K562 (cell line): ENCODE data around the gene DKK1. TPM values are rescaled to one million over a fixed set of nuclear protein-coding genes. Genes with fewer than 3 reads are reported as not detected.

Source experiments
- ATAC-seq: fragments of 200-7000 bp; cut with Tn5 transposase; 3 replicates; pipeline ENCODE4 v1.9.1; 2020; ENCODE audit warnings: moderate library complexity
- BruUV-seq: library from RNA; stranded (reverse); fragments of 400-500 nt; replicated peaks from 2 replicates; lab custom pipeline; 2021; lab: Mats Ljungman, UMichigan
- CTCF ChIA-PET: fragments of 300-600 bp; formaldehyde crosslinking; extraction: SDS; loops from one replicate; lab custom pipeline; 2021; ENCODE audit warnings: low intra/inter-chr PET ratio; lab: Yijun Ruan, JAX
- POLR2A ChIA-PET: fragments of 300-600, 350-650 bp; sonication (Branson Sonifier 250); formaldehyde crosslinking; extraction: SDS; loops from one replicate; lab custom pipeline; 2021; ENCODE audit warnings: antibody characterized with exemption, inconsistent platforms; lab: Yijun Ruan, JAX
- DNase-seq, 4 experiments: peaks; one replicate each; pipeline versions ENCODE4 v3.0.0 to v3.0.0-alpha.2; 2011 to 2018; ENCODE audit warnings: low spot score in 3 of 4, mixed read lengths in 3 of 4; ENCODE audit errors: extremely low read depth in 1 of 4
- FAIRE-seq: peaks from 2 replicates; lab custom pipeline; 2011; peaks lifted over from hg19 to GRCh38; lab: Jason Lieb, UNC
- H2AFZ ChIP-seq: 2 replicates; pipeline ENCODE4 v1.6.0; 2011; ENCODE audit warnings: low read depth, low read length, control low read depth, inconsistent platforms
- H3K27ac ChIP-seq: fragments of 200-600 bp; 3 replicates; pipeline ENCODE4 v1.8.0; 2011; ENCODE audit warnings: low read depth, mild to moderate bottlenecking, control low read depth, inconsistent platforms, low read length, moderate library complexity, mixed read lengths; ENCODE audit errors: extremely low read depth
- H3K27me3 ChIP-seq, 2 experiments: fragments of 300-600 bp in 1 of 2; 2 replicates in 1 of 2; 3 replicates in 1 of 2; pipeline versions ENCODE4 v1.6.0 to v1.8.0; 2011; ENCODE audit warnings: inconsistent platforms in 2 of 2, low read length in 2 of 2, mild to moderate bottlenecking in 1 of 2, mixed read lengths in 1 of 2, moderate library complexity in 1 of 2; ENCODE audit not compliant: control insufficient read depth in 2 of 2, insufficient read depth in 2 of 2
- H3K36me3 ChIP-seq: fragments of 300-600 bp; 3 replicates; pipeline ENCODE4 v1.8.0; 2011; ENCODE audit warnings: mild to moderate bottlenecking, low read length, inconsistent platforms; ENCODE audit not compliant: control insufficient read depth, insufficient read depth
- H3K4me1 ChIP-seq, 2 experiments: fragments of 200-600 bp in 1 of 2; replicated peaks in 1 of 2; 2 replicates in 1 of 2; 3 replicates in 1 of 2; pipeline versions ENCODE4 v1.5.1 to v1.8.0; 2011; ENCODE audit warnings: inconsistent platforms in 2 of 2, low read length in 2 of 2, mild to moderate bottlenecking in 1 of 2, mixed read lengths in 1 of 2, moderate library complexity in 1 of 2; ENCODE audit not compliant: control insufficient read depth in 2 of 2, insufficient read depth in 2 of 2
- H3K4me2 ChIP-seq: 2 replicates; pipeline ENCODE4 v1.6.1; 2011; ENCODE audit warnings: low read length, control low read depth, inconsistent platforms, mixed read lengths; ENCODE audit not compliant: insufficient read depth
- H3K4me3 ChIP-seq: fragments of 200-600 bp; sonication (generic), shearing (Covaris generic); 2 replicates; pipeline ENCODE4 v1.5.1; 2016; ENCODE audit warnings: control low read depth, inconsistent platforms
- H3K79me2 ChIP-seq: fragments of 200-600 bp; 3 replicates; pipeline ENCODE4 v1.8.0; 2011; ENCODE audit warnings: low read length, inconsistent platforms; ENCODE audit not compliant: control insufficient read depth, insufficient read depth
- H3K9ac ChIP-seq, 2 experiments: 2 replicates each; pipeline versions ENCODE4 v1.6.0 to v1.6.1; 2011; ENCODE audit warnings: low read depth in 2 of 2, low read length in 2 of 2, control low read depth in 1 of 2, inconsistent platforms in 1 of 2, mild to moderate bottlenecking in 1 of 2, mixed read lengths in 1 of 2; ENCODE audit not compliant: insufficient read depth in 1 of 2
- H3K9me1 ChIP-seq: one replicate; pipeline ENCODE4 v1.6.0; 2011; ENCODE audit warnings: inconsistent platforms, mild to moderate bottlenecking, low read length, moderate library complexity; ENCODE audit not compliant: control insufficient read depth, insufficient read depth
- H3K9me3 ChIP-seq: replicated peaks from 2 replicates; pipeline ENCODE4 v1.5.1; 2011; ENCODE audit warnings: low read depth, low read length, inconsistent platforms; ENCODE audit not compliant: control insufficient read depth, insufficient read depth
- H4K20me1 ChIP-seq: replicated peaks from 2 replicates; pipeline ENCODE4 v1.6.1; 2011; ENCODE audit warnings: low read length, inconsistent platforms, mixed read lengths; ENCODE audit not compliant: control insufficient read depth, insufficient read depth
- PRPF4 ChIP-seq: fragments of 200-400 bp; formaldehyde crosslinking; IDR thresholded peaks from one replicate; pipeline ENCODE4 v1.6.1; 2017; ENCODE audit warnings: low read length, low read depth, mild to moderate bottlenecking; ENCODE audit not compliant: insufficient read depth, poor library complexity, severe bottlenecking
- ZNF79 ChIP-seq: fragments of 250-450 bp; sonication (Bioruptor Pico); IDR thresholded peaks from 2 replicates; pipeline ENCODE4 v1.4.0; 2020; ENCODE audit warnings: low read depth, mild to moderate bottlenecking, moderate library complexity
- WGBS: fragments of 100-300 bp; shearing (Covaris generic); methylation state at CpG from one replicate; pipeline ENCODE4 v1.1.6; 2016; ENCODE audit warnings: low coverage, mixed read lengths; ENCODE audit not compliant: insufficient coverage; ENCODE audit errors: missing lambda C conversion rate; 5-methylcytosine and 5-hydroxymethylcytosine counted together
- in situ Hi-C: fragments of 300-500 bp; cut with MboI; formaldehyde crosslinking; loops from 4 replicates; pipeline ENCODE4 v1.15.0; 2018; ENCODE audit warnings: inconsistent platforms, mixed read lengths
- intact Hi-C: fragments of 100-400 bp; cut with micrococcal nuclease; formaldehyde crosslinking; loops from 2 replicates; pipeline ENCODE4 v1.14.2; 2022
- polyA plus RNA-seq, 8 experiments: library from polyadenylated mRNA; depleted of rRNA in 4 of 8; stranded (reverse) in 5 of 8; unstranded in 3 of 8; fragments of >200 nt; fragmentation: Nextera tagmentation in 2 of 8; fragmentation: Illumina TruSeq in 1 of 8; extraction: Ambion mirVana in 2 of 8; extraction: Trizol in 1 of 8; gene quantifications; 2 replicates each; pipeline versions ENCODE4 v1.2.1 to v1.2.3, GENCODE V29; 2011 to 2014; ENCODE audit warnings: inconsistent platforms in 1 of 8, missing spikeins in 1 of 8
- total RNA-seq, 7 experiments: library from RNA; depleted of rRNA in 6 of 7; stranded (reverse); fragments of >200 nt in 6 of 7; fragmentation: Illumina TruSeq in 2 of 7; extraction: Trizol in 2 of 7; gene quantifications; 2 replicates each; pipeline versions ENCODE4 v1.2.1 to v1.2.3, GENCODE V29; 2011 to 2021; ENCODE audit warnings: low replicate concordance in 1 of 7
- TF ChIP-seq, protein P1 (sequence below): fragments of 250-450 bp; sonication (Bioruptor Pico); IDR thresholded peaks from 2 replicates; pipeline ENCODE4 v1.5.0; 2021
- TF ChIP-seq, protein P2 (sequence below): fragments of 250-450 bp; sonication (Bioruptor Pico); IDR thresholded peaks from 2 replicates; pipeline ENCODE4 v1.6.1; 2021; ENCODE audit warnings: mild to moderate bottlenecking
- TF ChIP-seq, protein P3 (sequence below): fragments of 450-650 bp; IDR thresholded peaks from 2 replicates; pipeline ENCODE4 v1.6.1; 2016
- TF ChIP-seq, protein P4 (sequence below): sonication (generic); formaldehyde crosslinking; IDR thresholded peaks from 2 replicates; pipeline ENCODE4 v1.5.0; 2020; ENCODE audit warnings: missing genetic modification reagents

Gene DKK1
- total and polyA plus RNA-seq, 9 of the 15 experiments (the other 6 are each of a cell fraction or from before 2014, with no cell fraction given): 0.13 TPM; not detected in 8

DNA sequence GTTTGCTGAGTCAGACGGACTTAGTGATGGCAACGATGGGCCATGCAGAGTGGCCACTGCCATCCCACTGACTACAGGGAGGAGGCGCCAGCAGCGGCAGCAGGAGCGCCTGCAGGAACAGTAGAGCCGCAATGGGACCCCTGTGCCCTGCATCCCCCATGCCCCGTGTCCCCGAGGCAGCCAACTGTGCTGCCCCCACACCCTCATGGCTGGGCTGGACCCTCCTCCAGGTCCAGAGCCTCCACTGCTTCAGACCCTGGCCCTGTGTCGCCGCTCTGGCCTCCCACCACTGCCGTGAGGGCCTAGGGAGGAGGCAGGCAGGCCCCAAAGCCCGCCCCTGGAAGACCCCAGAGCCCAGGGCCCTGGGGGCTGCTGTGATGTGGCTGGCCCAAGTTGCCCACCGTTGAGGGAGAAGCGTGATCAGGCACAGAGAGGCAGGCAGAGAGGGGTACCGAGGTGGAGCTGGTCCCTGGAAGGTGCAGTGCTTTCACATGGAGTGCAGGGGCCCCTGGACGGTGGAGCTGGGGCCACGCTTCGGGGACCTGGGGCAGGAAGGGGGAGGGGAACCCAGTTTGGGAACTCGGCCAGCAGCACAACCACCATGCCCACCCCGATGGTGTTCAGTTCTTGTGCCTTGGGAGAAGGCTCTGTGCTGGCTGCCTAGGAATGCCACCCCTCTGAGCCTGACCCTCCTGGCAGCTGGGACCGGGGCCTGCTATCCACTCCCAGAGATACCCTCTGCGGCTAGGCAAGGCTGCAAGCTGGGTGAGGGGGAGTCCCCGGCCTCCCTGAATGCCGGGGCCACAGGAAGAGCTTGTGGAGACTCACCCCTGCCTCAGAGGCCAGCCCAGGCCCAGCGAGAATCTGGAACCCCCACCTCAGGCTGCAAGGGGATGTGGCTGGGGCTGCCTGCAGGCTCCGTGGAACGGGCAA, 32.6 kb downstream of the DKK1 start:
- H3K4me3 ChIP-seq: no peak overlapping the region
- no peak overlapping the region for H3K4me2 ChIP-seq
- H2AFZ ChIP-seq: no peak overlapping the region
- H3K79me2 ChIP-seq: no peaks in the 10 kb centered on the region
- no peak overlapping the region for H3K27ac ChIP-seq
- CTCF ChIA-PET: no interaction called here
- no peaks in the 10 kb centered on the region for H3K27me3 ChIP-seq
- no TSS peak for BruUV-seq
- in situ Hi-C loops: no loop called here
- FAIRE-seq (no peak), DNase-seq (no peak)
- no peaks in the 10 kb centered on the region for H3K4me1 ChIP-seq
- H3K9me1 ChIP-seq: no peaks in the 10 kb centered on the region
- H3K9me3 ChIP-seq: no peaks in the 10 kb centered on the region; the same call in 1 of the 2 replicates
- H3K36me3 ChIP-seq: no peaks in the 10 kb centered on the region
- POLR2A ChIA-PET: no interaction called here
- TF ChIP-seq, protein P1, sequence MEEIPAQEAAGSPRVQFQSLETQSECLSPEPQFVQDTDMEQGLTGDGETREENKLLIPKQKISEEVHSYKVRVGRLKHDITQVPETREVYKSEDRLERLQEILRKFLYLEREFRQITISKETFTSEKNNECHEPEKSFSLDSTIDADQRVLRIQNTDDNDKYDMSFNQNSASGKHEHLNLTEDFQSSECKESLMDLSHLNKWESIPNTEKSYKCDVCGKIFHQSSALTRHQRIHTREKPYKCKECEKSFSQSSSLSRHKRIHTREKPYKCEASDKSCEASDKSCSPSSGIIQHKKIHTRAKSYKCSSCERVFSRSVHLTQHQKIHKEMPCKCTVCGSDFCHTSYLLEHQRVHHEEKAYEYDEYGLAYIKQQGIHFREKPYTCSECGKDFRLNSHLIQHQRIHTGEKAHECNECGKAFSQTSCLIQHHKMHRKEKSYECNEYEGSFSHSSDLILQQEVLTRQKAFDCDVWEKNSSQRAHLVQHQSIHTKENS (CRISPR knock-in tag): no peak
- TF ChIP-seq PRPF4 (no peak), ZNF79 (CRISPR knock-in tag) (no peak)
- TF ChIP-seq, protein P2, sequence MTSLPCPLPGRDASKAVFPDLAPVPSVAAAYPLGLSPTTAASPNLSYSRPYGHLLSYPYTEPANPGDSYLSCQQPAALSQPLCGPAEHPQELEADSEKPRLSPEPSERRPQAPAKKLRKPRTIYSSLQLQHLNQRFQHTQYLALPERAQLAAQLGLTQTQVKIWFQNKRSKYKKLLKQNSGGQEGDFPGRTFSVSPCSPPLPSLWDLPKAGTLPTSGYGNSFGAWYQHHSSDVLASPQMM (CRISPR knock-in tag): no peak
- TF ChIP-seq, protein P3, sequence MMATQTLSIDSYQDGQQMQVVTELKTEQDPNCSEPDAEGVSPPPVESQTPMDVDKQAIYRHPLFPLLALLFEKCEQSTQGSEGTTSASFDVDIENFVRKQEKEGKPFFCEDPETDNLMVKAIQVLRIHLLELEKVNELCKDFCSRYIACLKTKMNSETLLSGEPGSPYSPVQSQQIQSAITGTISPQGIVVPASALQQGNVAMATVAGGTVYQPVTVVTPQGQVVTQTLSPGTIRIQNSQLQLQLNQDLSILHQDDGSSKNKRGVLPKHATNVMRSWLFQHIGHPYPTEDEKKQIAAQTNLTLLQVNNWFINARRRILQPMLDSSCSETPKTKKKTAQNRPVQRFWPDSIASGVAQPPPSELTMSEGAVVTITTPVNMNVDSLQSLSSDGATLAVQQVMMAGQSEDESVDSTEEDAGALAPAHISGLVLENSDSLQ: no peak
- TF ChIP-seq, protein P4, sequence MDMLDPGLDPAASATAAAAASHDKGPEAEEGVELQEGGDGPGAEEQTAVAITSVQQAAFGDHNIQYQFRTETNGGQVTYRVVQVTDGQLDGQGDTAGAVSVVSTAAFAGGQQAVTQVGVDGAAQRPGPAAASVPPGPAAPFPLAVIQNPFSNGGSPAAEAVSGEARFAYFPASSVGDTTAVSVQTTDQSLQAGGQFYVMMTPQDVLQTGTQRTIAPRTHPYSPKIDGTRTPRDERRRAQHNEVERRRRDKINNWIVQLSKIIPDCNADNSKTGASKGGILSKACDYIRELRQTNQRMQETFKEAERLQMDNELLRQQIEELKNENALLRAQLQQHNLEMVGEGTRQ (CRISPR knock-in tag): no peak
- TF ChIP-seq, all 486 proteins: peak for 0
- 1% methylated on average over 23 of the region's 27 CpGs for WGBS
- ATAC-seq: no peak
- intact Hi-C loops: no loop called here
- no peak overlapping the region for H3K9ac ChIP-seq
- no peaks in the 10 kb centered on the region for H4K20me1 ChIP-seq
